Endometrium (tissue), 2 donors: Measurements from ENCODE around the gene CNOT4.
"Not testable (repeated sequence)": the region's sequence is repeated elsewhere in the genome, so short reads cannot be mapped to it uniquely, and the experiment has no call there.

Experiments used
- FAIRE-seq: peaks from 2 replicates; lab custom pipeline; 2012; peaks lifted over from hg19 to GRCh38; lab: Jason Lieb, UNC
- donor health status: control.
- donor health status: control.

CNOT4 gene

DNA sequence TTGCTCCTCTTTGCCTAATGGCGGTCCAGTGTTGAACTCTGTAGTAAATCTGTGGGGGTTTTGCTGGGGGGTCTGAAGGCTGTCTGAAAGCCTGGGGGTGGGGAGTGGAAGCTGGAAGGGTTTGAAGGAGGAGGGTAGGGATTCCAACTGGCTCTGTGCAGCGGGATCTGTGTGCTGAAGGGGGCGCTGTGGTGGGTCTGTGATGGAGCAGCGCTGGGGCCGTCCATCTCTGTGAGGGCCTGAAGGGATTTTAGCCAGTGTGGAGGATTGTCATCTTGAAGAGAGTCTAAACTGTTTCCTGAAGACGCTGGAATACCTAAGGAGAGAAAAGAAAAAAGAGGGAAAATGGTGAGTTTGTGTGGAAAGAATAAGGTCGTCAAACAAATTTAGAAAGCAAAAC lies 147.0 kb downstream of the CNOT4 start:
- no peak for FAIRE-seq

DNA sequence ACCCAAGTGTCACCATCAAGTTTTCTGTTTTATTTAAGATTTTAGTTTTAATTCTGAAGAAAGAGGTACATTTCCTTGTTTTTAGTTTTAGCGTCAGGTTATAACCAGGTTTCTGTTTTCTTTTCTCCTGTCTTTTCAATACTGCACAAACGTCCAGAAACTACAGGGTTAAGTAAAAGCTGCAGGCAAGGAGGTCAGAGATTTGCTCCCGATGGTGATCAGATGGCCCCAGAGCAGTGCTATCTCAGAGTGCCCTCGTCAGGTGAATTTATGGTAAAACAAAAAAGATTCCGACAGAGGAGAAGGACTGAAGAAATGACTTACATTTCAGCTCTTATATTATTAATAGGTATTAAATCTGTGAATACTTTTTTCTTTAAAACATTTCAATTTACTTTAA lies 148.1 kb downstream of the CNOT4 start:
- no peak for FAIRE-seq

DNA sequence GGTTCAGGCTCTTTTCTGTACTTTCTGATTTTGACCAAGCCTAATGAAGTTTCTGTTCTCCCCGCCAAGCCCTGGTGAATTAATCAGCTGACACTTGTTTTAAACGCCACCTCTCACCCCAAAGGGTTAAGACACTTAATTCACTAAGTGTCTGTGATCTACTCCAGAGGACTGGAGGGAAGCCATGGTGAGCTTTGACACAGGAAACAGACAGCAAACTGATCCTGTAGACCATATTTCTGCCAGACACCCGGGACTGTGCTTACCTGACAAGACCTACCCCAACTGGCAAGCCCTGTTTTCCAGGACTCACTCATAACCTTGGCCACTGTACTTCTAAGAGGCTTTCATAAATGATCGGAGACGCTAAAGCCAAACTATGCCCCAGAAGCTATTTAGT lies 150.3 kb downstream of the CNOT4 start:
- FAIRE-seq = no peak

DNA sequence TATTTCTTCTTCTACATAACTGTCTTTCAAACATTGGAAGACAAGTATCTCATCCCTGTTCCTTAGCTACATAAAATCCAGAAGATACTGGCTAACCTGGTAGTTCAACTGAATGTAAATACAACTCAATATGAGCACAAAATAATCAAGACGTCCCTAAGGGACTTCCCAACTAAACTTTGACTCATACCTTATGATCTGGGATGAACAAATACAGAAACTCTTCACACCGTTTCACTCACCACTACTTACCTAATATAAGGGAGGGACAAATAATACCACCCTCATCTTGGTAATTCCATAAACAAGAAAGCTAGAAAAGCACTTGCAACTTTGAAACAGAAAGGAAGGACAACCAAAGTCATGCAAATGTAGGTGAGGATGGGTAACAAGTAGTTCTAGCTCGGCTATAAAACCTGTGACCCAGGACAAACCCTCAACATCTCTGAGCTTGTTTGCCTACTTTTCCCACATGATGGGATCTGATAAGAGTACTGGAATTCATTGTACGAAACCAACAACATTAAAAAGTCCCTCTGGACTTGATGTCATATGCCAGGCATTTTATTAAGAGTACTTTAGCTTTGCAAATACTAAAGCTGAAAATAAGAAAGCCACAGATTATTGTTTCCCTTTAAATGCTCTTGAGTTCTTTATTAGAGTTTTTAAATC lies 154.4 kb downstream of the CNOT4 start:
- no peak for FAIRE-seq

DNA sequence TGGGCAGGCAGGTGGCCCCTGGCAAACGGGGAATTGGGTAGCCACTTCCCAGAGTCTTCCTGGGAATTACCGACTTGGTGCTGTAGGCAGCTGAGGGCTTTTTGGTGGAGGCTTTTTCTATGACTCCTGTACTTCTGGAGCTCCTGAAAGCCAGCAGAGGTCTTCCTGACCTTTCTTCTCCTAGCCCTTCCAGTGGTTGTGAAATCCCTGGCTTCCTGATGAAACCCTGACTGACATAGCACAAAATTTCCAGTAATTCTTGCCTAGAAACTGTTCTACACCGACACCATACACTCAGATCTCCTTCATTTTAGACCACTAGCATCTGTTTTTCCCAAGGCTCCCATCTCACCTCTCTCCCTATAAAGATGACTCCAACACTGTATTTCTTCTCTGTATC lies 156.1 kb downstream of the CNOT4 start:
- FAIRE-seq = no peak

DNA sequence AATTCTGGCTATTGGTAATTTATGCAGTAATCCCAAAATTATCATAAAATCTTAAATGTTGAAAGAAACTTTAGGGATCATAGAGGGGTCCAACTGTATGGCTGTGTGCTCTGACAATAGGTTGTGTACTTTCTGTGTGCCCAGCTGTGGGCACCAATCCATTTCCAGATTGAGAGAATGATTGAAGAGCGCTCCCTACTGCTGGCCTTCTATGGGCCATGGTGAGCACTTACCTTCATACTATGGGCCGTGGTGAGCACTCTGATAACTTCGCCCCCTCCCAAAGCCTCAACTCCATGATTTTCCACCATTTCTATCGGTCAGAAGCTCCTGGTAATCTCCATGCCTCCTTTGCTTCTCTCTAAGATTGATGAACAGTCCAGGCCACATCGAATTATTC lies 157.6 kb downstream of the CNOT4 start:
- no peak for FAIRE-seq

DNA sequence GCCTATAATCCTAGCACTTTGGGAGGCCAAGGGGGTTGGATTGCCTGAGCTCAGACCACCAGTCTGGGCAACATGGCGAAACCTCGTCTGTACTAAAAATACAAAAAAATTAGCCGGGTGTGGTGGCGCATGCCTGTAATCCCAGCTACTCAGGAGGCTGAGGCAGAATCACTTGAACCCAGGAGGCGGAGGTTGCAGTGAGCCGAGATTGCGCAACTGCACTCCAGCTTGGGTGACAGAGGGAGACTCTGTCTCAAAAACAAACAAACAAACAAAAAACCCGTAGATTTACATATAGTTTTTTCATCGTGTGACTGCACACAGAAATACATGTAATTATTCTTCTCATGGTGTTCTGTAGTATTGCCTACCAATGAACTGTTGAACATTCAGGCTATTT lies 158.8 kb downstream of the CNOT4 start:
- FAIRE-seq = not testable (repeated sequence)

DNA sequence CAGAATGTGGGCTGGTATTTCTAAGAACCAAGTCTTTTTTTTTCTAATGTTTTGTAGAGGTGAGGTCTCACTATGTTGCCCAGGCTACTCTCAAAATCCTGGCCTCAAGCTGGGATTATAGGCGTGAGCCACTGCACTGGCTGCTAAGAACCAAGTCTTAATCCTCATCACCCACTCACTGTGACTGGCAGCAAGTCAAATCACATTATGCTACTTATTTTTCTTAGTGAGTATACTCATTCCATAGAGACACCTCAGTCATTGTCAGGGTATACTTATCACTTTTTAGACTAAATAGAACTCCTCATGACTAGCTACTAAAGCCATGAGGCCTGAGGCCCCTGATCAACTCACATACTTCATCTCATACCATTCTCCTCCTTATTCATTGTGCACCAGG lies 160.2 kb downstream of the CNOT4 start:
- FAIRE-seq = no peak

DNA sequence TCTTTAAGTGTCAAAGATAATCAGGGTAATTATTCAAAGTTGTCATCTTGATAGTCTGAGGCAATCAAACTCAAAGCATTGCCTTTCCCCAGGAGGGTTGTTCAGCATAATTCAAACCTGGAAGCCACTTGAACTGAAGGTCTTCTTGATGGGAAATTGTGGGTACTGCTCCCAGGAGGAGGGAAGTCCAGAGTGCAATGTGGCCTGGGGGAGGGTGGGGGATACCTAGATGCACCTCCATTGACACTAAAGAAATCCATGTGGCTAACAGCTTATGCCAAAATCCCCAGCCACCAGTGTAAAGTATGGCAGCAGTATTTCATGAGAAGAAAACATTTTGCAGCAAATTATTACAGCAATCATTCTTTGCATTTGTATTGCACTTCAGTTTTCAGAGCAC lies 161.4 kb downstream of the CNOT4 start:
- FAIRE-seq = no peak

DNA sequence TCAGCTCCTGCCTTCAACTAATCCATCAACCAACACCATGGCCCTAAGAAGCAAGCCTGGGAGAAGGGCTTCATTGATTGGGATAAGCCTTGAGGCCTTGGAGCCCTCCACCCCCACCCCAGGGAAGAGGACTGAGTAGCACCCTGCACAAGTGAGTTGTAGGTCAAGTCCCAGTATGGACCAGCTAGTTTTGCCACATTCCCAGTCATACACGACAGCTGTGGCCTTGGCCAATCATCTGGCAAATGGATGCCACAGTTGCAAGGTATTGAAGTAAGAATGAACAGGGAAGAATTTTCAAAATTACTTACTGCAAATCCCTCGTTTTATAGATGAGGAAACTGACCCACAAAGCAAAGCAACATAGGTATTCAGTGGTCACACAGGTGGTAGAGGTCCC lies 166.5 kb downstream of the CNOT4 start:
- no peak for FAIRE-seq

DNA sequence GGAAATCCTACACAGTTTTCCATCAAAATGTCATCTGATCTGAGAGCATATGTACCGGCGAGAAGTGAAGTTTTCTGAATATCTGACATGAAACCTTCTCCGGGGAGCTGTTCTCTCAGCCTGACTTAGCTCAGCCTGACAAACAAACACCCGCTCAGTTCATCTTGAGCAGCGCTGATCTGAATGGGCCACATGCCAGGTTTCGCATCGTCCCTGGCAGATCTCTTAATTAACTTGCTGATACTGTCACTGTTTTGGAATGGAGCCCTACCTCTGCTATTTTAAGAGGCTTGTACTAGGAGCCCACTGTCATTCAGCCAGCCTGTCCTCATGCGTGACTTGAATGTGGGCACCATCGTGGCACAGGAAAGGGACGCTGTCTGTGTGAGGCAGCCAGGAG lies 167.0 kb downstream of the CNOT4 start:
- no peak for FAIRE-seq

DNA sequence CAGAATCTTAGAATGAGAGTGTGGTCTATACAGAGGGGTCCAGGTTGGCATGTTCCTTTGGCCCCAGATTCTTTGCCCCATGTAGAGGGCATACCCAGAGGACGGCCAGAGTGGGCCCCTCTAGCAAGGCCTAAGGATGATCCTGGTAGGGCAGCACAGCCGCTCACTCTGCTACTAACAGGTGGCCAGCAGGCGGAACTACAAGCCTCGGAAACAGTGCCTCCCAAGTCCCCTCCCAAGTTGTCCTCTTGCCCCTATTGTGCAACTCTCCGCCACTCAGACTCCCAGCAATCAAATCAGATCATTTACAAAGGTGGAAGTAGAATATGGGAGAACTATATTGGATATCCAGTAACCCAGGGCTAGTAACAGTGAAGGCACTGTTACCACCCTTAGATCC lies 168.9 kb downstream of the CNOT4 start:
- no peak for FAIRE-seq

DNA sequence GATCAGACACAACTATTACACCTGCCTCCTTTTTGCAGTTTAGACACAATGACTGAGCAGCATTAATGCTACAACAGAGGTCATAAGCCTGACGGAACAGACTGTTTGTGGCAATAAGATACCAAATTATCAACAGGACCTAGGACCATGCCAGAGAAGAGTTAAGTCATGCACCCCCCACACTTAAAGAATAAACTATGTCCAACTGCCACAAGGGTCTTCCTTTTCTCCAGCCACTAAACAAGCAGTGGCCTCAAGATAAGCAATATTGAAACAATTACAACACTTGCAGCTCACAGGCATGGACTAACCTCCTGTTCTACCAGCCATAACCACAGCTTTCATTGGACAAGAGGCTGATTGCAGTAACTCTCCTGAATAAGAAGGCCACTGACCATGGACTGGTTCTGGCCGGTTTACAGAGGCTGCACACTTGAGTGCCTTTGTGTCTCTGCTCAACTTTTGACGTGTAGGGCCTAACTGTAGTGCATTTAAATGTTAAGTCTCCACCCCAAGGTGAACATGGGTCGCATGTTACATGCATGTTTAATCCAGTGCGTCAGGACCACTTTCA lies 171.8 kb downstream of the CNOT4 start:
- FAIRE-seq = no peak

DNA sequence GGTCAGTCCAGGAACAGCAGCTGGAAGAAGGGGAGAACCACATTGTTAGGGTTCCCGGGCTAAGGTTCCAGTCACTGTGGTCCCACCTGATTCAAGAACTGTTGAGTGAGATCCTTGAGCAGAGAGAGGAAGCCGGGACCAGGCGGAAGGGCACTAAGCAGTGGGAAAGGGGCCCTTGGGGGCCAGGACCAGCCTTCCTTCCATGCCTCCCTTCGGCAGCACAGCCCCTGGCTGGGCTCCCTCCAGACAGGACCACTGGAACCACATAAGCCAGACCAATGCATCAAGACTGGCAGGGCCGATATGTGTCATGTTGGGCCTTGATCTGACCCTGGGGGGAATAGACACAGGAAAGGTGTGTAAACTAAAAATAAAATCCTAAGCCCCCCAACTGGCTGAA lies 172.4 kb downstream of the CNOT4 start:
- FAIRE-seq = no peak

DNA sequence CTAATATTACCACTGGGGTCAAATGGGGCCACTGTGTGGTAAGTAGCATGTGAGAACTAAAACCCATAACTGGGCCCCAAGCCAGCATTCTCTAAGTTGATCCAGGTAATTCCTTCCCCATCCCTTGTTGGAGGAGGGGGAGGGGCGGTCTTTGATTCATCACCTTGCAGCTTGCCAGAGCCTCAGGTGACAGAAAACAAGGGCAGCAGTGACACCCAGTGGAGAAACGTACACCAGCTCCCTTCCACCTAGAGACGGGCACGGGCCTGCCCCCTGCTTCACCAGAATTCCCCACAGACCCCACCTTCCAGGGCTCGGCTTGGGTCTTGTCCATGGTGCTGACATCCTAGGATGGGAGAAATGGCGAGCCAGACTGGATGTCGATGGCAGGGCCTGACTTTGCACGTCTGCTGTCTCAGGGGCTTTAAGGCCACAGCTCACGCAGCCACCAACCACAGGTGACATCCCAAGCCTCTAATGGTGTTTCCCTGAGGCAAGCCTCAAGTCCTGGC lies 174.2 kb downstream of the CNOT4 start:
- FAIRE-seq = no peak

DNA sequence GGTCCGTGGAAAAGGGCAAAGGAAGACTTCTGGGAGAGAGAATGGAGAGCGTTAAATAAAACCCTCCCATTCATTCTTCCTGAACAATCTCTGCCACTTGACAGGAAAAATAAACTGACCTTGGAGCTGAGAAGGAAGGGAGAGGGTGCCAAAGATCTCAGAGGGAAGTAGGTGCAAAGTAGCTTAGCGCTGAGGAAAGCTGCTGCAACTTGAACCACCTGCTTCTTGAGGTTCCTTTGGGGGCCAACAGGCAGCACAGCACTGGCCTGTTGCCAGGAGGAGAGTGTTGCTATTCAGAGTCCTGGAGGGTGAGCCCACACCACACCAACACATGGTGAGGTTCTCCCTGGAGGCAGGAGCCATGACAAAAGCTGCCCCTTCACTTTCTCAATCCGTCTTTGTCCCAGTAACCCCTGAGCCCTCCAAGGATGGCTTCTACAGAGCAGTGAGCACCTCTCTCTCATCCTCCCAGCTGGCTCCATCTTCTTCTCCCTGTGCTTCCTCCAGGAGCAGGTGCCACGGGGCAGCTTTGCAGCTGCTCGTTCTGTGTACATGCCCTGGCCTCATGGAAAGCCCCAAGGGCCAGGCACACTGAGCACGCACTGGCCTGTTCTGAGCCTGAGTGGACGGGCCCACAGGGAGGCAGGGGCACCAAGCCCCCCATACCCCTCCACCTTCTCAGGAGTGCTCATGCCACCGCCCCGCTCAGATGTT lies 174.9 kb downstream of the CNOT4 start:
- FAIRE-seq = no peak

DNA sequence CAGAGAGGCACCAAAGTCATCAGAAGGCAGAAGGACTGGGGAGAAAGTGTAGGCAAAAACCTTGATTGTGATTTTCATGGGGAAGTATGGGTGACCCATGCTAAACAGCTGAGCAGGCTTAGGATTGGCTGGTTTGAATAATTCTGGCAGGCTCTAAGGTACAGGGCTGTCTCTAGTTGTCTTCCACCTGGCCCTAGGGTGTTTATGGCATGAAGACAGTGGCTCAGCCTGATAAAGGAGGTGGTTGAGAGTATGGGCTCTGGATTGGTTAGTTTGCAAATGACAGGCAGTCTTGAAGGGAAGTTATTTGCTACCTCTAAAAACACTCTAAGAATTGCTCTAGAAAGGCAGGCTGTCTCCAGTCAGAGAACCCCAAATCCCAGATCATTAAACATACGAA lies 176.0 kb downstream of the CNOT4 start:
- FAIRE-seq = no peak

DNA sequence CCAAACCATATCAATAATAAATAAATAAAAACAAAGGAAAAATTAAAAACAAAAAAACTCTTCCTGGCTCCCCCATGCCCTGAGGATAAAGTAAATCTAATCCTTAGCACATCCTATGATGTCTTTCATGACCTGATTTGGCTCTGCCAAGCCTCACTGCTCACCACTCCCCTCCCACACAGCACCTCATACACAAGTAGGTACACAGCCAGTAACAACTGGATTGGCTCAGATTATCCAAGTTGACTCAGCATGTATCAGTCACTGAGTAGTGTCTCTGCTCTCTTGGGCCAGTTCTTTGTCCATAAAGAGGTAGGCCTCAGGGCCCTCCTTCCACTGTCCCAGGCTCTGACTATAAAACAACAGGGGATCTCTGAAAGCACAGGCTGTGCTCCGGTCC lies 176.7 kb downstream of the CNOT4 start:
- no peak for FAIRE-seq

DNA sequence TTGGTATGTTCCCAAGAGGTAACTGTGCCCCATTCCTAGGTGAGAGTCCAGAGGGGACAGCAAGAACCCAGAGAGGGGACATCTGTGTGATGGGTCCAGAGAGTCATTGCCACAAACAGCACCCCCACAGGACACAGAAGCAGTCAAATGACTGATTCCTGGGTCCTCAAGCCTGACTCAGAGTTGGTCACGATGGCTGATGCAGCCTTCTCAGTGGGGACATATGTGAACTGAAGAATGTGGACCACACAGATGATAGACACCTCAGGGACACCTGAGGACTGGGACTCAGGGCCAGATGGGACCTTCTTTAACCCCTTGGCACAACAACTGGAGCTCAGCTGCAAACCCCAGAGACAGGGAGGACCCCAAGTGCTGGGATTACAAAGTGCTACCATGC lies 179.8 kb downstream of the CNOT4 start:
- FAIRE-seq = no peak

DNA sequence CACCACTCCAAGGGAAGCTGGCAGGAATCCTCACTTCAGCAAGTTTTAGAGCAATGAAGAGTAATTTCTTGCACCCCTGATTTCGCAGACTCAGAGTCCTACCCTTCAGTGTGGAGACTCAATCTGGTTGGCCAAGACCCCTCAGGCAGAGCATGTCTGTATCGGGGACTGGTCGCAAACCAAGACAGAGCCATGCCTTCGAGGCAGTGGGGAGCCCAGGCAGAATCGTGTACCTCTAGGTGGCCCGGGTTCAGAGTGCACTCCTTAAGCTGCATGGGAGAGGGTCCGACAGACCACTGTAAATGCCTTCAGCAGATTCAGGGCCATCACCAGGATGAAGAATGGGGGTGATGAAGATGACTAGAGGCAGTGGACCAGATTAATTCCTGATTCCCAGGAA lies 181.4 kb downstream of the CNOT4 start:
- FAIRE-seq = no peak

DNA sequence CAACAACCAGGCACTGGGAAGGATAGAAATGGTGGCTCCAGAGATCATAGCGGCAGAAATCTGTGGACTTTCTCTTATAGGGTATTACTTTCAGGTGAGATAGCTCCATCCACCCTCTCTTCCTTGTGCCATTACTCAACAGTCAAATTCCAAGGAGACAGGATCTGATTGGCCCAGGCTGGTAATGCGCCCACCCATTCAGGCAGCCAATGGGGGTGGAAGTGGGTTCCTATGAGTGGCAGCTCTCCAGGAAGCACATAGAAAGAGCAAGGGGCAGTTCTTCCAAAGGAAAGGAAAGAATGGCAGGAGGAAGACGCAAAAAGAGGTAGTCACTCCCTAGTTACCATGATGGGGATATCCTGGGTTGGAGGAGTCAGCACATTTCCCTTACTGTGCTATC lies 181.8 kb downstream of the CNOT4 start:
- FAIRE-seq = no peak

DNA sequence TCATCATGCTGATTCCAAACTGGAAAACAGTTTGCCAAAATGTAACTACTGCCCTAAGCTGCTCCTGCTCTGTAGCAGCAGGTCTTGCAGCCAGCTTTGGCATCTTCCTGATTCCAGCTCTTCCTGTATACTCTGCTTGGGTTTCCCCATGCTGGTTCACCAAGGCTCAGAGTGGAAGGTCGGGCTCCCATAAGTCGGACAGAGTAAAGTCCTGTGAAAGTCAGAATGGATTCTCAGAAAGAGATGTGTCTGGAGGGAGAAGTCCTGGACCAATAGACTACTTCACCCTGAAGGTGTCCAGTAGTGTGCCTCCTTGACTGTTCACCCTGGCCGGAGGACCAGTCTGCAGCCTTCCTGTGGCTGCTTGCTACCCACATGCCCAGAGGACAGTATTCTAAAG lies 182.4 kb downstream of the CNOT4 start:
- FAIRE-seq = no peak

DNA sequence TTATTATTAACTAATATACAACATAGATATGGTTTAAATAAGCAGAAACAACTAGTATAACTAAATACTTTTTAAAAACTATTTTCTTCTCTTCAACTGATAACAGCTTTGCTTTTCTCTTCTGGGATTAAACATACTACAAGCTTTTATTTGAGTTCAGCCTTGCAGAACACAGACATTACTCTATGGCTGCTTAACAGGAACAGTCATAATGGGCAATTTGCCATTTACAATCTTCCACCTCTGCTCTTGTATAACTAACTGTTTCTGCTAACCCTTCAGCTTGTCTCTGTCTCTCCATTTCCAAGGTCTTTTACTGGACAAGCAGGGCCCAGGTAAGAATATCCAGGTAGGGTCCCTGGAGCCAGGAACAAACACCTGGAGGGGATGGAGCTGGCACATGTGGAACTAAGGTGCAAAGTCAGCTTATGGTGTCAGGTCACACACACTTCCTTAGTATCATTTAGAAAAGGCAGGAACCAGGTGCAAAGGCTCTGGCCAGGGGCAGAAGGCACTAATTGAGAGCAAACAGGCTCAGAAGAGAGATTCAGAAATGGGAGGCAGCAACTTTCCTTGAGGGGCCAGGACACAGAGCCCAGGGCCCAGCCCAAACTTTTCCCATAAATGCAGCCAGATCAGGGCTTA lies 183.1 kb downstream of the CNOT4 start:
- FAIRE-seq = no peak
